Hematopoietic multipotent progenitor cell (in vitro differentiated cells): ENCODE measurements around the gene ZNF43. TPM values are rescaled to one million over a fixed set of nuclear protein-coding genes. Genes with fewer than 3 reads are reported as not detected.
A peak's percentile ranks its signal among the peaks of the same experiment; 100 is the strongest.
"Not testable (repeated sequence)": the region's sequence is repeated elsewhere in the genome, so short reads cannot be mapped to it uniquely, and the experiment has no call there.

Source experiments
- DNase-seq, 3 donors: peaks; one replicate each; pipeline ENCODE4 v3.0.0-alpha.2; 2011 to 2015; ENCODE audit warnings: low read depth in 2 of 3, low spot score in 2 of 3
- total RNA-seq: library from RNA; depleted of rRNA; stranded (reverse); fragments of >200 nt; gene quantifications from one replicate; pipeline ENCODE4 v1.2.3, GENCODE V29; 2012

The ZNF43 gene
- 31.0 TPM for total RNA-seq

DNA sequence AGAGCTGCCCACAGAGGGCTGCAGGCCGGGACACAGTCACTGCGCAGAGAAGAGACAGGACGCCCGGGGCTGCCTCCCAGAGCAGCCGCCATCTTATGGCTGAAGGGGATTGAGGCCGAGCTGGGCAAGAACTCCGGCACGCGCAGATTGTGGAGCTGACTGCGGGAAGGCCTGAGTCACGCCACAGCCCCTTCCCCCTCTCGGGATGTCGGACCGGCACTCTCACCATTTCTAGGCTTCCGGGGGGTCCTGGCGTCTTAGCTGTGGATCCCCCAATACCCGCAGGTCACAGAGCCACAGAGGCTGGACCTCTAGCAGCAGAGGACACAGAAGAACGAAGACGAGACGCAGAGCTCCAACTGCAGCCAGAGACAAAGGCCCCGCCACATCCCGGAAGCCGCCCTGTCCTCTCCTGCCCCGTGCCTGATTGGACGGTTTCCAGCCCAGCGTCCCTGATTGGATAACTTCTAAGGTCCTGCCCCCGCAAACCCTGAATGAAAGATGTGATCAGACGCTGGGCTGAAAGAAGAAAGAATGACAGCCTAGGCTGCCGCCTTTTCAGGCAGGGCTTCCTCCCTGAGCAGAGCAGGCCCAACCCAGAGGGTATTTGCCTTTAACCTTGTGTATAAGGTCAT is at the start of gene ZNF43:
Gene ZNF43 (minus strand): TSS at position 373 of the 635 bp plus-strand sequence. CDS start 144 bp downstream, at position 229.
- DNase-seq, result peak; percentile 74 to 99 (median 95)

- DNase-seq, result not testable (repeated sequence)
These were observed 49.5 kb upstream of the ZNF43 start for GRCh38 chr19:21885516-21885915.

DNA sequence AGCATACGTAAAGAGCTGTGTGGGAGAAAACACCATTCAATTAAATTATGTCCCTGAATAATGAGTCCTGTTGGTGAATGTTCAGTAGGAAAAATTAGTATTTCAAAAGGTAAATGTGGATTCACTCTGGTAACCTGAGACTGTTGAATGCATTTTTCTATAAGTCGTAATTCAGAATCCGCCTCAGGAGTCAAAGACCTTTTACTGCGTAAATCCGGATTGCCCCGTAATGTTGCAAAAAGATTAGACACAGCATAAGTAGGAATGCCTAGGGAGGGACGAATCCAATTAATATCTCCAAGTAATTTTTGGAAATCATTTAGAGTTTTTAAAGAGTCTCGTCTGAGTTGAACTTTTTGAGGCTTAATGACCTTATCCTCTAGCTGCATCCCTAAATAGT is 48.8 kb upstream of the ZNF43 start:
- DNase-seq, result not testable (repeated sequence)

DNA sequence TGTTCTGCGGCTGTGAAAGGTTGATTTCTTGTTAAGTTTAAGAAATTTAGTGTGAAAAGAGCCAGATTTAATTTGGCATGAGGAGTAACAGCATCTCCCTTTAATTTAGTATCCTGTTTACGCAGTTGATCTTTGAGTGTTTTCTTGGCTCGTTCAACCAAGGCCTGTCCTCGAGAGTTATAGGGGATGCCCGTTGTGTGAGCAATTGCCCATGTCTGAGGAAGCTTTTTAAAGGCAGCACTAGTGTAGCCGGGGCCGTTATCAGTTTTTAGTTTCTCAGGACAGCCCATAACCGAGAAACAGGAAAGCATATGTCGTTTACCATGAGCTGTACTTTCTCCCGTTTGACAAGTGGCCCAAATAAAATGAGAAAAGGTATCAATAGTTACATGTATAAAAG is 47.5 kb upstream of the ZNF43 start:
- DNase-seq, result no peak

DNA sequence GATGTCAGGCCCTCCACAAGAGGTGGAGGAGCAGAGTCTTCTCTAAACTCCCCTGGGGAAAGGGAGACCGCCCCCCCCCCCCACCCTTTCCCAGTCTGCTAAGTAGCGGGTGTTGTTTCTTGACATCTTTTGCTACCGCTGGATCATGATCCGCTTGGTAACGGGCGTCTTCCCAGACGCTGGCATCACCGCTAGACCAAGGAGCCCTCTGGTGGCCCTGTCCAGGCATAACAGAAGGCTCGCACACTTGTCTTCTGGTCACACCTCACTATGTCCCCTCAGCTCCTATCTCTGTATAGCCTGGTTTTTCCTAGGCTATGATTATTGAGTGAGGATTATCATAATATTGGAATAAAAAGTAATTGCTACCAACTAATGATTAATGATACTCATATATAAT is 44.8 kb upstream of the ZNF43 start:
- peak in 2 of 3 donors; percentile 2 to 8 for DNase-seq

GRCh38 chr19:21878646-21879045 is 42.7 kb upstream of the ZNF43 start:
- no peak for DNase-seq

- DNase-seq, result no peak
These were observed 42.0 kb upstream of the ZNF43 start for GRCh38 chr19:21877976-21878375.

- DNase-seq, result not testable (repeated sequence)
These were observed 40.6 kb upstream of the ZNF43 start for GRCh38 chr19:21876608-21877007.

DNA sequence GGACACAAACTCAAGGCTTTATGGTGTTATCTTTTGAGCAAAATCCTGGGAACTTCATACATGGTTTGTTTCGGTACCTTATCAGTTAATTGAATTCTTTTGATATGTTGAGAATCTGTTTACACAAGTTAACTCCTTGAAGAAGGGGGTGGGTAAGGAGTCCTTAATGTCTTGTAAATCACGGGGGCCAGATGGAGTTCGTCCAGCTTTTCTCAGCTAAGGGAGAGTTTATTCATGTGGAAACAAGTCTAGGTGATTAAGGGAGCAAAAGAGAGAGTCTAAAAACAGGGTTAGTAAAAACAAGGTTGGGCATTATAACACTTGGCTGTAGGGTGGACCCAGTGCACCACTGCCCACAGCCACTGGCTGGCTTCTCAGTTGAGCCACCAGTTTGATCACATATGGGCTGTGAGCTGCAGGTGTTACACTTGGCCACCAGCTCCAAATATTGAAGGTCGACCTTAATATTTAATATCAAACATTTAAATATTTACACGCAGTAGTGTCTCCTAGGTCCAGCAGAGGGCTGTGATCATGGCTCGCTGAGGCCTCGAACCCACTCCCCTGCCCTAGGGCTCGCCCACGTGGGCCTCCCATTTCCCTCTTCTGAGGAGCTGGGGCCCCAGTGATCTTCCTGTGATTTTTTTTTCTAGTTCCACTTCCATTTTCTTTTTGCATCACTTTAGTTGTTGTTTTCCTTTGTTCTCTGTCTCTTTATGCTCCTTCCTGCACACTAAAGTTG is 21.0 kb upstream of the ZNF43 start:
- no peak for DNase-seq

GRCh38 chr19:21851596-21852345 is 15.8 kb upstream of the ZNF43 start:
- DNase-seq, result peak; percentile 61 to 97 (median 93)

DNA sequence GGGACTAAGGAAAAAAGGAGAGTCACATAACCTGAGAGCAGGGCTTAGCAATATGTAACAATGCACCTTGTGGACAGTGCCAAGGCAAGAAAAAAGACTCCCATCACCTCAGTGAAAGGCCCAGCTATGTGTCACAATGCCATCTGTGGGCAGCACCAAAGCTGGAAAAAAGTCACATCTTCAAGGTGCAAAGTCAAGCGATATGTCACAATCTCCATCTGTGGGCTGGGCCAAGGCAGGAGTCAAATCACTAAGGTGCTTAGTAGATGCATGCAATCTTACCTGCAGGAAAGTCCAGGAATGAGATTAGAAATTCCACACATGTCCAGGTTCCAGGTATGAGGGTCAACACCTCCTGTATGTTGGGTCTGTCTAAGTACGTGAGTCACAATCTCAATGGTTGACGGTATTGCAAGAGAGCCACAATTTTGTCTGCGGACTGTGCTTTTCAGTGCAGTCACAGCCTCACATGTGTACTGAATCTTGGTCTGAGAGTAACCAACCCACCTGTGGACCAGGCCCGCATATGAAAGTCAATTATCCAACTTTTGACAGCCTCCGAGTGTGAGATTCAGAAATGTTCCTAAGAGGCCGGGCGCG is 14.8 kb upstream of the ZNF43 start:
- no peak for DNase-seq

GRCh38 chr19:21848706-21849105 is 12.7 kb upstream of the ZNF43 start:
- no peak for DNase-seq

- no peak for DNase-seq
These were observed 7.1 kb upstream of the ZNF43 start for GRCh38 chr19:21843081-21843480.

DNA sequence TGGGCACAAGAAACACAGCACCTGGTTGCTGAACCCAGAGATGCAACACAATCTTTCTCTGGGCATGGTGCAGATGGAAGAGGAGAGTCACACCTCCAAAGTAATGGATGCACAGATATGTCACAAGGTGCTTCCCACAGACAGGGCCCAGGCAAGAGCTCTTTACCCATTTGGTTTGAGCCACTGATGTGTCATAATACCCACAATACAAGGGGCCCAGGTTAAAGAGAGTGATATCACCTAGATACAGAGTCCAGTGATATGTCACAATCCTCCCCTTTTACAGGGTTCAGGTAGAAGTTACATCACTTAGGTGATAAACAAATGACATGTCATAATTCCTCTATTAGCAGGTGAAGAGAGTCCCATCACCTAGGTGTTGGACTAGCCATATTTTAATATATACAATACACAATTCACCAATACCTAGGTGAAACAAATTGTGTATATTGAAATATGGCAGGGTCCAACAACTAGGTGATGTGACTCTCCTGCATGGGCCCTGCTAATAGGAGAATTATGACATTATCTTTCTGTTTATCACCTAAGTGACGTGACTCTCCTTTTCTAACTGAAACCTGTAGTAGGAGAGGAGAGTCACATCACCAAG is 5.6 kb upstream of the ZNF43 start:
- DNase-seq, result no peak

- no peak for DNase-seq
These were observed 5.1 kb upstream of the ZNF43 start for GRCh38 chr19:21841081-21841480.

- DNase-seq, result no peak
These were observed 4.0 kb upstream of the ZNF43 start for GRCh38 chr19:21839976-21840375.

GRCh38 chr19:21838646-21839045 is 2.7 kb upstream of the ZNF43 start:
- DNase-seq, result no peak

GRCh38 chr19:21835429-21835809 is 563 bp downstream of the ZNF43 start:
- no peak for DNase-seq

- DNase-seq, result no peak
These were observed 2.2 kb downstream of the ZNF43 start for GRCh38 chr19:21833733-21834132.

GRCh38 chr19:21824679-21825078 is 11.3 kb downstream of the ZNF43 start:
- no peak for DNase-seq

DNA sequence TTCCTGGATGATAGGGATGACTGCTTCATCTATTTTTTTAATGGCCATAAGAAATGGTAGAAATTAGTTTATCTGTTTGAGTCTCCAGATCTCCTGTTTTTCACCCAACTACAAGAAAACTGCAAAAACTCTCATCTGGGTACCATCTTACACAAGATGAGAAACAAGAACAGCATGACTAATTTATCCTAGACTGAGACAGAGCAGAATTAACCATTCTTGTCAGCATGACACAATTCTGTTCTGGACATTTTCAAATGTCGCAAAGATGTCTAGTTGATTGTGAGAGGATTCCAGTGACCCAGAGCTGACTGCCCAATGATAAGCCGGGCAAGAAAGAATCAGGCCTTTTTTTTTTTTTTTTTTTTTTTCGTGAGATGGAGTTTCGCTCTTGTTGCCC is 12.8 kb downstream of the ZNF43 start:
- DNase-seq, result no peak
